Smooth muscle cell (in vitro differentiated cells): ENCODE measurements around the gene PPP1R3C. TPM values are rescaled to one million over a fixed set of nuclear protein-coding genes. Genes with fewer than 3 reads are reported as not detected.

ENCODE experiments used
- DNase-seq: peaks from one replicate; lab custom pipeline; 2025; ENCODE audit not compliant: unreplicated experiment; lab: John Stamatoyannopoulos, UW
- H2AFZ ChIP-seq: fragments of 200-600 bp; sonication (generic); 2 replicates; pipeline ENCODE4 v1.6.0; 2016; ENCODE audit warnings: antibody characterized with exemption, low read depth, mild to moderate bottlenecking
- H3F3A ChIP-seq: fragments of 200-600 bp; sonication (generic); 2 replicates; pipeline ENCODE4 v1.6.0; 2017; ENCODE audit warnings: antibody characterized with exemption, low read depth
- H3K27ac ChIP-seq: fragments of 200-600 bp; sonication (generic); 2 replicates; pipeline ENCODE4 v1.5.1; 2016; ENCODE audit warnings: low read depth, mild to moderate bottlenecking
- H3K27me3 ChIP-seq: fragments of 200-600 bp; sonication (generic); 2 replicates; pipeline ENCODE4 v1.6.1; 2016; ENCODE audit warnings: low read depth, mild to moderate bottlenecking
- H3K36me3 ChIP-seq: fragments of 200-600 bp; sonication (generic); 2 replicates; pipeline ENCODE4 v1.5.1; 2016; ENCODE audit warnings: low read depth
- H3K4me1 ChIP-seq: fragments of 200-600 bp; sonication (generic); 2 replicates; pipeline ENCODE4 v1.5.1; 2016; ENCODE audit warnings: low read depth
- H3K4me2 ChIP-seq: fragments of 200-600 bp; sonication (generic); 2 replicates; pipeline ENCODE4 v1.6.0; 2016; ENCODE audit warnings: mild to moderate bottlenecking
- H3K4me3 ChIP-seq: fragments of 200-600 bp; sonication (generic); 2 replicates; pipeline ENCODE4 v1.5.1; 2016; ENCODE audit warnings: mild to moderate bottlenecking
- H3K79me2 ChIP-seq: fragments of 200-600 bp; sonication (generic); 2 replicates; pipeline ENCODE4 v1.6.0; 2016; ENCODE audit warnings: low read depth, mild to moderate bottlenecking
- H3K9ac ChIP-seq: fragments of 200-600 bp; sonication (generic); 2 replicates; pipeline ENCODE4 v1.6.0; 2016; ENCODE audit warnings: low read depth
- H3K9me3 ChIP-seq: fragments of 200-600 bp; sonication (generic); replicated peaks from 2 replicates; pipeline ENCODE4 v1.5.1; 2016; ENCODE audit warnings: low read depth
- H4K20me1 ChIP-seq: fragments of 200-600 bp; sonication (generic); 2 replicates; pipeline ENCODE4 v1.6.0; 2016; ENCODE audit warnings: low read depth
- WGBS: methylation state at CpG from one replicate; pipeline ENCODE4 v1.1.7; 2016; ENCODE audit warnings: low lambda C conversion rate; 5-methylcytosine and 5-hydroxymethylcytosine counted together
- polyA plus RNA-seq: library from polyadenylated mRNA; unstranded; fragments of >200 nt; fragmentation: Nextera tagmentation; extraction: Ambion mirVana; gene quantifications from 2 replicates; pipeline ENCODE4 v1.2.1, GENCODE V29; 2016
- total RNA-seq: library from RNA; depleted of rRNA; stranded (reverse); fragments of >200 nt; gene quantifications from 2 replicates; pipeline ENCODE4 v1.2.3, GENCODE V29; 2014
- TF ChIP-seq, protein P1 (sequence below): fragments of 200-600 bp; sonication (generic); IDR thresholded peaks from 2 replicates; pipeline ENCODE4 v1.5.1; 2017; ENCODE audit warnings: borderline replicate concordance, mild to moderate bottlenecking, antibody characterized with exemption; ENCODE audit not compliant: insufficient read depth, poor library complexity, severe bottlenecking

Gene PPP1R3C
- total and polyA plus RNA-seq, 2 experiments from 2014 or later = 18.2 to 31.6 TPM

DNA sequence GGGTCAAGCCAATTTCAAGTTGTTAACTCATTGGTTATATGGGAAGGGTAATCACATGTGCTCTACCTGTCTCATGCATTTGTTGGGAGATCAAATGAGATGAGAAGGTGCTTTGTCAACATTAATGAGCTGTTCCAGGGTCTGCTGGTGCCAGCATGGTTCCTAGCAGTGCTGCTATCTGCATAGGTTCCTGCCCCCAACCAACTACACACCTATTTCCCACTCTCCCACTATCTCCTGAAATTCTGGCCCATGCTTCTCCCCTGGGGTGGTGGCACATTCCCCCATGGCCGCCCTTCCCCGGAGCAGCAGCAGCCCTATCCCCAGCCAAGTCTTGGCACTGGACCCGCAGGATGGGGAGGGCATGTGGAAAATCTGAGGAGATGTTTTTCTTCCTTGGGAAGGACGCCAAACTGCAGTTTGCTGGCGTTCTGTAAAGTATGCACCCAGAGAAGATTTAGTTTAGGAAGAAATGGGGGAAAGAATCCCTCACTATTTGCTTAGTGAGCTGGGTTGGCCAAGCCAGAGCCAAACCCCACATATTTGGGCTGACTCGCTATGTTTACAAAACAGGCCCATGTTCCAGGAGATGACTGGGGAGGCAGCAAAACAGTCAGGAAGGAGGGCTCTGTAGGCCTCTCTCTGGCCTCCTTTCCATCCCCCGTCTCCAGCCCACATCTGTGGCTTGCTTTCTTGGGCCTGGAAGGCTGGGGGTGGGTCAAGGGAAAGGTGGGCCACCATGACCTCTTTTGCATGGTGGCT is 42.5 kb downstream of the PPP1R3C start:
- Histone ChIP-seq H3K9me3 (no peaks in the 10 kb centered on the region), H3K4me3 (no peak overlapping the region), H2AFZ (no peak overlapping the region), H3K4me2 (peak overlapping the region; percentile 63), H3K27ac (peak overlapping the region; percentile 91), H4K20me1 (no peaks in the 10 kb centered on the region), H3K9ac (peak overlapping the region; percentile 49), H3K27me3 (no peaks in the 10 kb centered on the region), H3K79me2 (no peaks in the 10 kb centered on the region), H3F3A (peaks cover 31% of the 10 kb centered on the region), H3K4me1 (peaks cover 10% of the 10 kb centered on the region), H3K36me3 (no peaks in the 10 kb centered on the region)
- WGBS = 41% methylated on average over 7 of the region's 7 CpGs
- TF ChIP-seq, protein P1, sequence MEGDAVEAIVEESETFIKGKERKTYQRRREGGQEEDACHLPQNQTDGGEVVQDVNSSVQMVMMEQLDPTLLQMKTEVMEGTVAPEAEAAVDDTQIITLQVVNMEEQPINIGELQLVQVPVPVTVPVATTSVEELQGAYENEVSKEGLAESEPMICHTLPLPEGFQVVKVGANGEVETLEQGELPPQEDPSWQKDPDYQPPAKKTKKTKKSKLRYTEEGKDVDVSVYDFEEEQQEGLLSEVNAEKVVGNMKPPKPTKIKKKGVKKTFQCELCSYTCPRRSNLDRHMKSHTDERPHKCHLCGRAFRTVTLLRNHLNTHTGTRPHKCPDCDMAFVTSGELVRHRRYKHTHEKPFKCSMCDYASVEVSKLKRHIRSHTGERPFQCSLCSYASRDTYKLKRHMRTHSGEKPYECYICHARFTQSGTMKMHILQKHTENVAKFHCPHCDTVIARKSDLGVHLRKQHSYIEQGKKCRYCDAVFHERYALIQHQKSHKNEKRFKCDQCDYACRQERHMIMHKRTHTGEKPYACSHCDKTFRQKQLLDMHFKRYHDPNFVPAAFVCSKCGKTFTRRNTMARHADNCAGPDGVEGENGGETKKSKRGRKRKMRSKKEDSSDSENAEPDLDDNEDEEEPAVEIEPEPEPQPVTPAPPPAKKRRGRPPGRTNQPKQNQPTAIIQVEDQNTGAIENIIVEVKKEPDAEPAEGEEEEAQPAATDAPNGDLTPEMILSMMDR = no peak
- no peak for DNase-seq

DNA sequence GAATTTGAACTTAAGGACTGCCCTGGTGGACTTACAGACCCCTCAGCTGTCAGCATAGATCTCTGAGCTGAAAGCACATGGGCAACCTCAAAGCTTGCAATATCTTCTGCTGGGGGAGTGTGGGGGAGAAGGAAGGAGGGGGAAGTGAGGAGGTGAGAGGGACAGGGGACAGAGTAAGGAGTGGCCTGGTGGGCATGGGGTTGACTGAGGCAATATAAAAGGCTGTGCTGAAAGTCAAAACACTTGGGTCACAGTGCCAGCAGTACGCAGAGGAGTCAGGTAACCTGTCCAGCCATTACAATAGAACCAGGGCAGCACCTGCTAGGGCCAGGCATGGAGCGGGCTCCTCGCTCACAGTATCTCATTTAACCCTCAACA is 43.2 kb downstream of the PPP1R3C start:
- H3F3A ChIP-seq = peaks cover 31% of the 10 kb centered on the region
- H2AFZ ChIP-seq = no peak overlapping the region
- no peaks in the 10 kb centered on the region for H3K27me3 ChIP-seq
- peaks cover 10% of the 10 kb centered on the region for H3K4me1 ChIP-seq
- peak overlapping the region; percentile 91 for H3K27ac ChIP-seq
- H4K20me1 ChIP-seq = no peaks in the 10 kb centered on the region
- WGBS = 96% methylated on average over 3 of the region's 3 CpGs
- no peaks in the 10 kb centered on the region for H3K79me2 ChIP-seq
- no peak for DNase-seq
- TF ChIP-seq, protein P1 = no peak
- no peak overlapping the region for H3K4me3 ChIP-seq
- no peaks in the 10 kb centered on the region for H3K9me3 ChIP-seq
- peak overlapping the region; percentile 10 for H3K4me2 ChIP-seq
- H3K9ac ChIP-seq = no peak overlapping the region
- no peaks in the 10 kb centered on the region for H3K36me3 ChIP-seq

DNA sequence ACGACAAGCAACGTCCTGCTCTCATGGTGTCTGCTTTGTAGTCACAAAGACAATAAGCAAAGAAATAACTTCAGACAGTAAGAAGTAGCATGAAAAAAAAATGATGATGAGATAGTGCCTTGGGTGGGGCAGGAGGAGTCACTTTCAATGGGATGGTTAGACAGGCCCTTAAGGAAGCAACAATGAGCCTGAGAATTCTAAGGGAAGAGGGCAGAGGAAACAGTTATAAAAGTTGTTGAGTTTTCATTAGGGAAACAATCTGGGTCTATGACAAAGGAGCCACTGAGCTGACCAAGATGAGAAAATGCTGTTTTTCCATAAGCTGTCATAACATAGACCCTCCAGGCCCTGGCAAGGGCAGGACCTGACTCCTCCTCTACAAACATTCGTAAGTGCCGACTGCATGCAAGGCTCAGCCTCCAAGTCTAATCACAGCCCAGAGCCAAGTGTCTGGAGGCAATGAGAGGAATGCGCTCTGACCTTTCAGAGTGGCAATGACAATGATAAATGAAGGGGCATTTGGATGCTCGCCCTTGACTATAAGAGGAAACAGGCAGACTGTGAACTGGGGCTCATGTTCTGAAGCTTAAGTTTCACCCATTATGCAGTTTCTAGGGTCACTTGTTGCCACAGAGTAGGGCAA is 43.7 kb downstream of the PPP1R3C start:
- peak overlapping the region; percentile 78 for H3K4me2 ChIP-seq
- H3K9ac ChIP-seq = peak overlapping the region; percentile 41
- peak overlapping the region; percentile 91 for H3K27ac ChIP-seq
- peaks cover 31% of the 10 kb centered on the region for H3F3A ChIP-seq
- H3K4me3 ChIP-seq = no peak overlapping the region
- no peaks in the 10 kb centered on the region for H4K20me1 ChIP-seq
- 33% methylated on average over 6 of the region's 6 CpGs for WGBS
- no peaks in the 10 kb centered on the region for H3K36me3 ChIP-seq
- H3K79me2 ChIP-seq = no peaks in the 10 kb centered on the region
- no peaks in the 10 kb centered on the region for H3K9me3 ChIP-seq
- no peak overlapping the region for H2AFZ ChIP-seq
- DNase-seq = no peak
- peaks cover 10% of the 10 kb centered on the region for H3K4me1 ChIP-seq
- TF ChIP-seq, protein P1 = no peak
- no peaks in the 10 kb centered on the region for H3K27me3 ChIP-seq
